ENCODE data around the gene SPTBN4. TPM values are rescaled to one million over a fixed set of nuclear protein-coding genes. Genes with fewer than 3 reads are reported as not detected.

SPTBN4 gene
- total and polyA plus RNA-seq, 10 of the 15 experiments (the other 5 are each of a cell fraction or from before 2014, with no cell fraction given) = 0.04 to 1.1 (median 0.34) TPM; not detected in 1

DNA sequence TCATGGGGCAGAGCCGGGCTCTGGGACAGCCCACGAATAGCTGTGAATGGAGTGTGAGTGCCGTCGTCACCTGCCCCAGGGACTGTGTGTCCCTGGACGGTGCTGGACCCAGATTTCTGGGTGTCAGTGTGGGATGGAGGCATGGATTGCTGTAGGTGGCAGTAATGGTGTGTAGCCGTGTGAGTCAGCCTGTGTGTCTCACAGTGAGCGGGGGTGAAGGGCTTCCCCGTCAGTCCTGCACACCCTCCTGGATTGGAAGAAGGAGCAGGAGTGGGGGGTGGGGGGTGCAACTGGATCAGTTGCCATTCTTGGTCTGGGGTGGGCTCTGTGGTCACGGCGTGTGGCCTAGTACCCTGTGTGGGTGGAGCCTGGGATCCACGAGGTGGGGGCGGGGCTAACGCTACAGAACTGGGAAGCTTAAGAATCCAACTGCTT, 127.9 kb downstream of the SPTBN4 start:
- Histone ChIP-seq H3K36me3 (ENCODE audit: control insufficient read depth in 2 of 2, insufficient read depth in 2 of 2, low read length in 1 of 2) (no peaks in the 10 kb centered on the region), H4K20me1 (ENCODE audit: control insufficient read depth, insufficient read depth) (no peaks in the 10 kb centered on the region), H3K9ac (ENCODE audit: control insufficient read depth, insufficient read depth, low read length) (no peak overlapping the region), H3K79me2 (ENCODE audit: control insufficient read depth, insufficient read depth, low read length) (no peaks in the 10 kb centered on the region), H3K27ac (ENCODE audit: control insufficient read depth, insufficient read depth) (no peak overlapping the region), H3K4me3 (no peak overlapping the region), H3K4me1 (ENCODE audit: control insufficient read depth, insufficient read depth, low read length) (peaks cover 5% of the 10 kb centered on the region), H3K9me3 (replicated peaks; ENCODE audit: control insufficient read depth, insufficient read depth, low read length) (no peaks in the 10 kb centered on the region), H3K27me3 (replicated peaks in 1 of 2; ENCODE audit: control insufficient read depth in 2 of 2, insufficient read depth in 2 of 2, low read length in 1 of 2) (peaks cover 3 to 6% of the 10 kb centered on the region in 2 experiments; a peak in 3 of 4 replicates), H3K4me2 (ENCODE audit: control insufficient read depth, insufficient read depth) (no peak overlapping the region), H2AFZ (ENCODE audit: control insufficient read depth, low read depth, low read length) (no peak overlapping the region)
- 29% methylated on average over 13 of the region's 13 CpGs for WGBS (ENCODE audit: insufficient coverage, insufficient replicate concordance, low lambda C conversion rate, missing lambda C conversion rate)
- TF ChIP-seq, protein P1, sequence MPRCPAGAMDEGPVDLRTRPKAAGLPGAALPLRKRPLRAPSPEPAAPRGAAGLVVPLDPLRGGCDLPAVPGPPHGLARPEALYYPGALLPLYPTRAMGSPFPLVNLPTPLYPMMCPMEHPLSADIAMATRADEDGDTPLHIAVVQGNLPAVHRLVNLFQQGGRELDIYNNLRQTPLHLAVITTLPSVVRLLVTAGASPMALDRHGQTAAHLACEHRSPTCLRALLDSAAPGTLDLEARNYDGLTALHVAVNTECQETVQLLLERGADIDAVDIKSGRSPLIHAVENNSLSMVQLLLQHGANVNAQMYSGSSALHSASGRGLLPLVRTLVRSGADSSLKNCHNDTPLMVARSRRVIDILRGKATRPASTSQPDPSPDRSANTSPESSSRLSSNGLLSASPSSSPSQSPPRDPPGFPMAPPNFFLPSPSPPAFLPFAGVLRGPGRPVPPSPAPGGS (IDR thresholded peaks at IDR 0.05; ENCODE audit: borderline replicate concordance, insufficient read depth, low read depth, low read length, poor library complexity, severe bottlenecking) = peak; percentile 35
- TF ChIP-seq RBBP5 (conservative IDR thresholded peaks at IDR 0.05) (no peak), SIX5 (IDR thresholded peaks at IDR 0.05; ENCODE audit: low read depth, low read length, severe bottlenecking) (no peak)
- ATAC-seq (no peak), FAIRE-seq (no peak), DNase-seq (ENCODE audit: low read depth, low spot score) (no peak)
- ChIA-PET POLR2A (no interaction called here), CTCF (interaction anchor here (0.5 to 1.1 kb wide), 3 partner anchors 9 to 1043 kb away, joined by 3 read pairs; no protein-coding TSS in a partner anchor), SMC1A (ENCODE audit: uncharacterized antibody, unreplicated experiment) (no interaction called here), RAD21 (ENCODE audit: unreplicated experiment) (interaction anchor here (0.8 to 1.6 kb wide), 2 partner anchors 19 to 45 kb away, joined by 3 to 4 read pairs; no protein-coding TSS in a partner anchor)
- in situ Hi-C loops (cut with MboI) = no loop called here
- intact Hi-C loops (cut with micrococcal nuclease; ENCODE audit: unreplicated experiment) = no loop called here
- no TSS peak for BruUV-seq (replicated peaks)

DNA sequence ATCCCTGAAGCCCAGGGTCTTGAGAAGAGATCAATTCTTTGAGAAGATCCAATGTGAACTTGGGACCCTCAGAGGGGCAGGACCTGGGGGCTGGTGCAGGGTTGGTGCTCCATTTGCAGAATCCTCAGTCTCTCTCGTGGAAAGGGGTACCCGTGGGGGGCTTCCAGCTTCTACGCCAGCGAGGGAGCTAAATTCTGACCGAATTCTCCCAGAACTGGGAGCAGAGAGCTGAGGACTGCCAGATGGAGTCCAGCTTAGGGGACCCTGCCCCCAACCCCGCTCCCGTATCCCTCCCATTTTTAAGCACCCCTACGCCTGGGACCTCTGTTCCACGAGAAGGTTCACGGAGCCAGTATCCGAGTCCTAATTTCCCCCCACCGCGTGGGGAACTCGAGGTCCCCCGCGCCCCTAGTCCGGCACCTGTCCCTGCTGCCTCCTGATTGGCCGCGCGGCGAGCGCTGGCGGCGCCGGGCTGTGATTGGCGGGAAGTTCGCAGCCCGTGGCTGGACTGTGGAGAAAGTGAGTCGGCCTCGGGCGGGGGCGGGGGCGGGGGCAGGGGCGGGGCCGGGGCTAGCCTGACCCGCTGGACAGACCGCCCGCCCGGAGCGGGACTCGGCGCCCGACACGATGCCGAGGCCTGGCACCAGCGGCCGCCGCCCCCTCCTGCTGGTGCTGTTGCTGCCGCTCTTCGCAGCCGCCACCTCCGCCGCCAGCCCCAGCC, 130.0 kb downstream of the SPTBN4 start:
- 50% methylated on average over 27 of the region's 53 CpGs for WGBS (ENCODE audit: insufficient coverage, insufficient replicate concordance, low lambda C conversion rate, missing lambda C conversion rate)
- H3K4me2 ChIP-seq (ENCODE audit: control insufficient read depth, insufficient read depth) = no peak overlapping the region
- H3K4me3 ChIP-seq = no peak overlapping the region
- FAIRE-seq = no peak
- no peaks in the 10 kb centered on the region for H3K36me3 ChIP-seq (ENCODE audit: control insufficient read depth in 2 of 2, insufficient read depth in 2 of 2, low read length in 1 of 2)
- peaks cover 11% of the 10 kb centered on the region for H3K4me1 ChIP-seq (ENCODE audit: control insufficient read depth, insufficient read depth, low read length)
- ChIA-PET SMC1A (ENCODE audit: uncharacterized antibody, unreplicated experiment) (no interaction called here), RAD21 (ENCODE audit: unreplicated experiment) (no interaction called here), POLR2A (no interaction called here), CTCF (interaction anchor here (0.9 to 4.7 kb wide), 3 partner anchors 39 to 133 kb away, joined by 3 to 17 read pairs (median 4); no protein-coding TSS in a partner anchor)
- in situ Hi-C loops (cut with MboI) = no loop called here
- H3K27ac ChIP-seq (ENCODE audit: control insufficient read depth, insufficient read depth) = no peak overlapping the region
- ATAC-seq = no peak; the same call in 2 of the 3 replicates
- H3K9ac ChIP-seq (ENCODE audit: control insufficient read depth, insufficient read depth, low read length) = no peak overlapping the region
- peaks cover 11 to 14% of the 10 kb centered on the region in 2 experiments for H3K27me3 ChIP-seq (replicated peaks in 1 of 2; ENCODE audit: control insufficient read depth in 2 of 2, insufficient read depth in 2 of 2, low read length in 1 of 2)
- no peak overlapping the region for H2AFZ ChIP-seq (ENCODE audit: control insufficient read depth, low read depth, low read length)
- no peak for DNase-seq (ENCODE audit: low read depth, low spot score)
- H3K79me2 ChIP-seq (ENCODE audit: control insufficient read depth, insufficient read depth, low read length) = no peaks in the 10 kb centered on the region
- H3K9me3 ChIP-seq (replicated peaks; ENCODE audit: control insufficient read depth, insufficient read depth, low read length) = no peaks in the 10 kb centered on the region
- intact Hi-C loops (cut with micrococcal nuclease; ENCODE audit: unreplicated experiment) = no loop called here
- BruUV-seq (replicated peaks) = no TSS peak
- no peaks in the 10 kb centered on the region for H4K20me1 ChIP-seq (ENCODE audit: control insufficient read depth, insufficient read depth)
- TF ChIP-seq POLR2AphosphoS2 (IDR thresholded peaks at IDR 0.05; ENCODE audit: low read depth, low read length) = no peak
- TF ChIP-seq, protein P2, sequence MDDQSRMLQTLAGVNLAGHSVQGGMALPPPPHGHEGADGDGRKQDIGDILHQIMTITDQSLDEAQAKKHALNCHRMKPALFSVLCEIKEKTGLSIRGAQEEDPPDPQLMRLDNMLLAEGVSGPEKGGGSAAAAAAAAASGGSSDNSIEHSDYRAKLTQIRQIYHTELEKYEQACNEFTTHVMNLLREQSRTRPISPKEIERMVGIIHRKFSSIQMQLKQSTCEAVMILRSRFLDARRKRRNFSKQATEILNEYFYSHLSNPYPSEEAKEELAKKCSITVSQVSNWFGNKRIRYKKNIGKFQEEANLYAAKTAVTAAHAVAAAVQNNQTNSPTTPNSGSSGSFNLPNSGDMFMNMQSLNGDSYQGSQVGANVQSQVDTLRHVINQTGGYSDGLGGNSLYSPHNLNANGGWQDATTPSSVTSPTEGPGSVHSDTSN (IDR thresholded peaks at IDR 0.05; ENCODE audit: insufficient replicate concordance, low read depth, low read length) = peak; percentile 31
